SK-N-SH (cell line): ENCODE data around the gene KIF1A.

Source experiments
- EP300 ChIP-seq, 2 experiments: IDR thresholded peaks; 2 replicates each; pipeline versions ENCODE4 v1.4.0 to v1.6.1; 2012; ENCODE audit warnings: borderline replicate concordance in 1 of 2, low read depth in 1 of 2, low read length in 1 of 2
- GABPA ChIP-seq: IDR thresholded peaks from 2 replicates; pipeline ENCODE4 v1.4.0; 2012; ENCODE audit warnings: low read depth, mild to moderate bottlenecking
- JUND ChIP-seq: IDR thresholded peaks from 2 replicates; pipeline ENCODE4 v1.4.0; 2012
- MEF2A ChIP-seq: IDR thresholded peaks from 2 replicates; pipeline ENCODE4 v1.4.0; 2012; ENCODE audit warnings: low read depth, borderline replicate concordance
- NFIC ChIP-seq: IDR thresholded peaks from 2 replicates; pipeline ENCODE4 v1.4.0; 2012; ENCODE audit warnings: borderline replicate concordance
- RCOR1 ChIP-seq: fragments of 150-350 bp; IDR thresholded peaks from 2 replicates; pipeline ENCODE4 v1.6.1; 2017; ENCODE audit warnings: antibody characterized with exemption, low read length
- RXRA ChIP-seq: IDR thresholded peaks from 2 replicates; pipeline ENCODE4 v1.4.0; 2012; ENCODE audit warnings: low read depth, mild to moderate bottlenecking, borderline replicate concordance
- SMC3 ChIP-seq: IDR thresholded peaks from 2 replicates; pipeline ENCODE4 v1.6.1; 2012; ENCODE audit warnings: low read depth, low read length, improper control_type of control experiment
- TAF1 ChIP-seq: IDR thresholded peaks from 2 replicates; pipeline ENCODE4 v1.6.1; 2012; ENCODE audit warnings: low read depth, mild to moderate bottlenecking, low read length, moderate library complexity, borderline replicate concordance
- TEAD4 ChIP-seq: IDR thresholded peaks from 2 replicates; pipeline ENCODE4 v1.4.0; 2012; ENCODE audit warnings: mild to moderate bottlenecking, borderline replicate concordance; ENCODE audit not compliant: insufficient read depth
- YY1 ChIP-seq: IDR thresholded peaks from 2 replicates; pipeline ENCODE4 v1.4.0; 2012; ENCODE audit warnings: low read depth, mild to moderate bottlenecking
- TF ChIP-seq, protein P1 (sequence below): fragments of 200-600 bp; sonication (generic); IDR thresholded peaks from 2 replicates; pipeline ENCODE4 v1.6.1; 2017; ENCODE audit warnings: antibody characterized with exemption, mild to moderate bottlenecking, moderate library complexity
- TF ChIP-seq, protein P2 (sequence below): IDR thresholded peaks from 2 replicates; pipeline ENCODE4 v1.4.0; 2012; ENCODE audit warnings: low read depth
- TF ChIP-seq, protein P3 (sequence below): IDR thresholded peaks from 2 replicates; pipeline ENCODE4 v1.4.0; 2012; ENCODE audit warnings: low read depth, borderline replicate concordance

DNA sequence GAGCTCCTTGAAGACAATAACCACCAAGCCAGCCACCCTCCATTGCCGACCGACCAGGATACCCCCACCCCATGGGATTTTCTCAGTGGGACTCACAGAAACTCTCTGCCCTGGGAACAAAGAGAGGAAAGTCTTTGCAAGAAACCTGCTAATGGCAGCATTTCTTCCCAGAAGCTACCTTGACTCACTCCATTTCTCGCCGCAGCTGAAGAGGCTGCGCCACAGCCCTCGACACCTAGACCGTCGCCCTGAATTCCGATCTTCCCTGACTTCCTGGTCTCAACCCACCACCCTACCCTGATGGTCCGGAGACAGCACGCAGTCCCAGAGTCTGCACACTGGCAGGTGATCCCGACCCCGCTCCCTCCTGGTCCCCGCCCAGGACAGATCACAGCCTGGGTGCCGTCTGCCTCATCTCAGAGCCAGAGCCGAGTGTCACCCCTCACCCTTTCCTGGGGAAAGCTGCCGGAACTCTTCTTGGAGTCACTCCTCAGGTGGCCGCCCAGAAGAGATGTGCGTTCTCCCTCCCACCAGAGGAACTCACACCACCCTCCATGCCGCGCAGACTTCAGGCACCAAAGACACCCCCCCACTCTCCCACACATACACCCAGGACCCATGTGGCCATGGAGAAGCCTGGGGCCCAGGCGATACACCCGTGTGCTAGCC is 103.8 kb downstream of the KIF1A start:
- TF ChIP-seq EP300 (IDR thresholded peaks at IDR 0.05; ENCODE audit: borderline replicate concordance in 1 of 2, low read depth in 1 of 2, low read length in 1 of 2) (no peak), NFIC (no peak), TAF1 (no peak), RXRA (no peak), RCOR1 (no peak), MEF2A (no peak), JUND (no peak), YY1 (no peak), SMC3 (no peak), TEAD4 (no peak), GABPA (no peak)
- TF ChIP-seq, protein P1, sequence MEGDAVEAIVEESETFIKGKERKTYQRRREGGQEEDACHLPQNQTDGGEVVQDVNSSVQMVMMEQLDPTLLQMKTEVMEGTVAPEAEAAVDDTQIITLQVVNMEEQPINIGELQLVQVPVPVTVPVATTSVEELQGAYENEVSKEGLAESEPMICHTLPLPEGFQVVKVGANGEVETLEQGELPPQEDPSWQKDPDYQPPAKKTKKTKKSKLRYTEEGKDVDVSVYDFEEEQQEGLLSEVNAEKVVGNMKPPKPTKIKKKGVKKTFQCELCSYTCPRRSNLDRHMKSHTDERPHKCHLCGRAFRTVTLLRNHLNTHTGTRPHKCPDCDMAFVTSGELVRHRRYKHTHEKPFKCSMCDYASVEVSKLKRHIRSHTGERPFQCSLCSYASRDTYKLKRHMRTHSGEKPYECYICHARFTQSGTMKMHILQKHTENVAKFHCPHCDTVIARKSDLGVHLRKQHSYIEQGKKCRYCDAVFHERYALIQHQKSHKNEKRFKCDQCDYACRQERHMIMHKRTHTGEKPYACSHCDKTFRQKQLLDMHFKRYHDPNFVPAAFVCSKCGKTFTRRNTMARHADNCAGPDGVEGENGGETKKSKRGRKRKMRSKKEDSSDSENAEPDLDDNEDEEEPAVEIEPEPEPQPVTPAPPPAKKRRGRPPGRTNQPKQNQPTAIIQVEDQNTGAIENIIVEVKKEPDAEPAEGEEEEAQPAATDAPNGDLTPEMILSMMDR: no peak
- TF ChIP-seq, protein P2, sequence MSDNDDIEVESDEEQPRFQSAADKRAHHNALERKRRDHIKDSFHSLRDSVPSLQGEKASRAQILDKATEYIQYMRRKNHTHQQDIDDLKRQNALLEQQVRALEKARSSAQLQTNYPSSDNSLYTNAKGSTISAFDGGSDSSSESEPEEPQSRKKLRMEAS: no peak
- TF ChIP-seq, protein P3, sequence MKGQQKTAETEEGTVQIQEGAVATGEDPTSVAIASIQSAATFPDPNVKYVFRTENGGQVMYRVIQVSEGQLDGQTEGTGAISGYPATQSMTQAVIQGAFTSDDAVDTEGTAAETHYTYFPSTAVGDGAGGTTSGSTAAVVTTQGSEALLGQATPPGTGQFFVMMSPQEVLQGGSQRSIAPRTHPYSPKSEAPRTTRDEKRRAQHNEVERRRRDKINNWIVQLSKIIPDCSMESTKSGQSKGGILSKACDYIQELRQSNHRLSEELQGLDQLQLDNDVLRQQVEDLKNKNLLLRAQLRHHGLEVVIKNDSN: no peak
